CD4-positive, alpha-beta memory T cell (primary cell): ENCODE results near the gene BPIFB6. TPM values are rescaled to one million over a fixed set of nuclear protein-coding genes. Genes with fewer than 3 reads are reported as not detected.
A peak's percentile ranks its signal among the peaks of the same experiment; 100 is the strongest.

Experiments
- CTCF ChIA-PET: fragments of 350-600 bp; sonication (Branson Sonifier 250); formaldehyde crosslinking; loops from one replicate; lab custom pipeline; 2021; ENCODE audit warnings: inconsistent platforms; ENCODE audit not compliant: partially characterized antibody; lab: Charles Lee
- POLR2A ChIA-PET: fragments of 350-600 bp; sonication (Branson Sonifier 250); formaldehyde crosslinking; loops from one replicate; lab custom pipeline; 2021; ENCODE audit not compliant: partially characterized antibody; lab: Charles Lee
- DNase-seq, 5 donors: peaks; one replicate each; pipeline versions ENCODE4 v3.0.0 to v3.0.0-alpha.2; 2020 to 2022; ENCODE audit warnings: mixed read lengths in 1 of 5
- H3K27ac ChIP-seq: one replicate; pipeline ENCODE4 v1.7.0; 2013; ENCODE audit warnings: low read depth, low read length
- H3K27me3 ChIP-seq: 2 replicates; pipeline ENCODE4 v1.7.0; 2013; ENCODE audit warnings: mild to moderate bottlenecking, low read length, moderate library complexity; ENCODE audit not compliant: insufficient read depth
- H3K36me3 ChIP-seq: 2 replicates; pipeline ENCODE4 v1.7.0; 2013; ENCODE audit warnings: mild to moderate bottlenecking, low read length, moderate library complexity; ENCODE audit not compliant: insufficient read depth
- H3K4me1 ChIP-seq: 2 replicates; pipeline ENCODE4 v1.7.0; 2013; ENCODE audit warnings: mild to moderate bottlenecking, low read length, moderate library complexity; ENCODE audit not compliant: insufficient read depth
- H3K4me3 ChIP-seq, 2 donors: one replicate each; pipeline ENCODE4 v1.7.0; 2013; ENCODE audit warnings: low read length in 2 of 2, mild to moderate bottlenecking in 1 of 2
- H3K9me3 ChIP-seq, 2 donors: one replicate each; pipeline ENCODE4 v1.7.0; 2013; ENCODE audit warnings: low read length in 2 of 2, control low read depth in 1 of 2; ENCODE audit not compliant: control insufficient read depth in 1 of 2
- H3K27ac Mint-ChIP-seq, 7 donors: one replicate each; pipeline ENCODE4 v1.8.0; 2020 to 2021; ENCODE audit warnings: mixed read lengths in 7 of 7, mild to moderate bottlenecking in 6 of 7, inconsistent platforms in 3 of 7, moderate library complexity in 3 of 7
- H3K27me3 Mint-ChIP-seq, 2 donors: one replicate each; pipeline ENCODE4 v1.8.0; 2020 to 2021; ENCODE audit warnings: mixed read lengths in 2 of 2
- H3K36me3 Mint-ChIP-seq, 2 donors: one replicate each; pipeline ENCODE4 v1.8.0; 2020 to 2021; ENCODE audit warnings: mixed read lengths in 2 of 2, inconsistent platforms in 1 of 2, mild to moderate bottlenecking in 1 of 2
- H3K4me1 Mint-ChIP-seq, 4 donors: one replicate each; pipeline ENCODE4 v1.8.0; 2020 to 2021; ENCODE audit warnings: mixed read lengths in 4 of 4, mild to moderate bottlenecking in 1 of 4
- H3K4me3 Mint-ChIP-seq, 8 donors: one replicate each; pipeline ENCODE4 v1.8.0; 2020 to 2021; ENCODE audit warnings: mixed read lengths in 8 of 8, mild to moderate bottlenecking in 7 of 8, moderate library complexity in 6 of 8, inconsistent platforms in 3 of 8
- H3K9me3 Mint-ChIP-seq, 8 donors: one replicate each; pipeline ENCODE4 v1.8.0; 2020 to 2021; ENCODE audit warnings: mixed read lengths in 8 of 8, mild to moderate bottlenecking in 5 of 8, inconsistent platforms in 3 of 8, moderate library complexity in 1 of 8
- intact Hi-C: fragments of 100-400 bp; cut with micrococcal nuclease; formaldehyde crosslinking; loops from one replicate; pipeline ENCODE4 v1.15.1; 2023
- polyA plus RNA-seq, 2 donors: library from polyadenylated mRNA; unstranded; fragments of 300-500 nt; fragmentation: Illumina TruSeq; gene quantifications; one replicate each; pipeline ENCODE4 v1.2.3, GENCODE V29; 2021
- total RNA-seq, 2 experiments: library from RNA; stranded (reverse); gene quantifications; one replicate each; pipeline ENCODE4 v1.2.3, GENCODE V29; 2021

Gene BPIFB6
- total and polyA plus RNA-seq, 4 experiments from 2014 or later = not detected

GRCh38 chr20:33017542-33017941, 13.9 kb upstream of the BPIFB6 start:
- Histone ChIP-seq H3K9me3 (no peaks in the 10 kb centered on the region), H3K36me3 (no peaks in the 10 kb centered on the region), H3K4me3 (no peak overlapping the region), H3K27ac (no peak overlapping the region), H3K27me3 (no peaks in the 10 kb centered on the region), H3K4me1 (no peaks in the 10 kb centered on the region)
- Mint-ChIP-seq H3K4me1 (peaks cover 0 to 22% (median 11%) of the 10 kb centered on the region in 4 donors), H3K4me3 (no peak overlapping the region), H3K36me3 (no peaks in the 10 kb centered on the region), H3K9me3 (no peaks in the 10 kb centered on the region), H3K27me3 (no peaks in the 10 kb centered on the region), H3K27ac (peak overlapping the region in 1 of 7 donors; percentile 60)
- POLR2A ChIA-PET = no interaction called here
- CTCF ChIA-PET = no interaction called here
- intact Hi-C loops = no loop called here
- DNase-seq = no peak

- Histone ChIP-seq H3K4me1 (no peaks in the 10 kb centered on the region), H3K27me3 (no peaks in the 10 kb centered on the region), H3K36me3 (no peaks in the 10 kb centered on the region), H3K4me3 (no peak overlapping the region), H3K9me3 (no peaks in the 10 kb centered on the region), H3K27ac (no peak overlapping the region)
- no peak for DNase-seq
- no peak overlapping the region for H3K4me3 Mint-ChIP-seq
- peak overlapping the region in 1 of 7 donors; percentile 60 for H3K27ac Mint-ChIP-seq
- ChIA-PET POLR2A (no interaction called here), CTCF (no interaction called here)
- intact Hi-C loops = no loop called here
- H3K4me1 Mint-ChIP-seq = peaks cover 0 to 22% (median 11%) of the 10 kb centered on the region in 4 donors
- no peaks in the 10 kb centered on the region for H3K9me3 Mint-ChIP-seq
- no peaks in the 10 kb centered on the region for H3K27me3 Mint-ChIP-seq
- no peaks in the 10 kb centered on the region for H3K36me3 Mint-ChIP-seq
Observed at GRCh38 chr20:33018169-33018931, 13.1 kb upstream of the BPIFB6 start.

GRCh38 chr20:33019465-33020277, 11.8 kb upstream of the BPIFB6 start:
- Histone ChIP-seq H3K27me3 (no peaks in the 10 kb centered on the region), H3K27ac (no peak overlapping the region), H3K36me3 (no peaks in the 10 kb centered on the region), H3K4me3 (no peak overlapping the region), H3K9me3 (no peaks in the 10 kb centered on the region), H3K4me1 (no peaks in the 10 kb centered on the region)
- CTCF ChIA-PET = no interaction called here
- intact Hi-C loops = no loop called here
- H3K9me3 Mint-ChIP-seq = no peaks in the 10 kb centered on the region
- no peaks in the 10 kb centered on the region for H3K36me3 Mint-ChIP-seq
- H3K27ac Mint-ChIP-seq = peak overlapping the region in 2 of 7 donors; percentile 7 to 77
- H3K4me3 Mint-ChIP-seq = no peak overlapping the region
- no peak for DNase-seq
- no peaks in the 10 kb centered on the region for H3K27me3 Mint-ChIP-seq
- POLR2A ChIA-PET = no interaction called here
- H3K4me1 Mint-ChIP-seq = peaks cover 0 to 20% (median 11%) of the 10 kb centered on the region in 4 donors

- Mint-ChIP-seq H3K9me3 (no peaks in the 10 kb centered on the region), H3K27me3 (no peaks in the 10 kb centered on the region), H3K36me3 (no peaks in the 10 kb centered on the region), H3K4me1 (peaks cover 0 to 19% (median 11%) of the 10 kb centered on the region in 4 donors), H3K4me3 (no peak overlapping the region), H3K27ac (no peak overlapping the region)
- ChIA-PET POLR2A (no interaction called here), CTCF (no interaction called here)
- Histone ChIP-seq H3K4me1 (no peaks in the 10 kb centered on the region), H3K9me3 (no peaks in the 10 kb centered on the region), H3K27me3 (no peaks in the 10 kb centered on the region), H3K27ac (no peak overlapping the region), H3K4me3 (no peak overlapping the region), H3K36me3 (no peaks in the 10 kb centered on the region)
- DNase-seq = no peak
- intact Hi-C loops = no loop called here
Observed at GRCh38 chr20:33020278-33021161, 10.9 kb upstream of the BPIFB6 start.

- no peaks in the 10 kb centered on the region for H3K9me3 ChIP-seq
- no peak overlapping the region for H3K27ac ChIP-seq
- POLR2A ChIA-PET = no interaction called here
- Mint-ChIP-seq H3K27ac (peak overlapping the region in 4 of 7 donors; percentile 27 to 82 (median 36)), H3K36me3 (no peaks in the 10 kb centered on the region), H3K9me3 (no peaks in the 10 kb centered on the region), H3K27me3 (no peaks in the 10 kb centered on the region), H3K4me1 (peaks cover 0 to 12% (median 4%) of the 10 kb centered on the region in 4 donors), H3K4me3 (no peak overlapping the region)
- no peaks in the 10 kb centered on the region for H3K4me1 ChIP-seq
- DNase-seq = no peak
- intact Hi-C loops = no loop called here
- no peak overlapping the region for H3K4me3 ChIP-seq
- H3K27me3 ChIP-seq = no peaks in the 10 kb centered on the region
- H3K36me3 ChIP-seq = no peaks in the 10 kb centered on the region
- CTCF ChIA-PET = no interaction called here
Observed at GRCh38 chr20:33021879-33022278, 9.6 kb upstream of the BPIFB6 start.

- H3K36me3 ChIP-seq = no peaks in the 10 kb centered on the region
- POLR2A ChIA-PET = no interaction called here
- Mint-ChIP-seq H3K9me3 (no peaks in the 10 kb centered on the region), H3K36me3 (no peaks in the 10 kb centered on the region), H3K27me3 (no peaks in the 10 kb centered on the region), H3K27ac (peak overlapping the region in 2 of 7 donors; percentile 27 to 72), H3K4me1 (peaks cover 0 to 12% (median 4%) of the 10 kb centered on the region in 4 donors), H3K4me3 (no peak overlapping the region)
- H3K27ac ChIP-seq = no peak overlapping the region
- H3K4me3 ChIP-seq = no peak overlapping the region
- no peak for DNase-seq
- CTCF ChIA-PET = no interaction called here
- no peaks in the 10 kb centered on the region for H3K4me1 ChIP-seq
- intact Hi-C loops = no loop called here
- H3K9me3 ChIP-seq = no peaks in the 10 kb centered on the region
- no peaks in the 10 kb centered on the region for H3K27me3 ChIP-seq
Observed at GRCh38 chr20:33022289-33022688, 9.2 kb upstream of the BPIFB6 start.
